Measurements from ENCODE around the gene RXRG.

The RXRG gene

GRCh38 chr1:165407398-165407797 is 37.5 kb downstream of the RXRG start:
- no peak for DNase-seq

GRCh38 chr1:165403835-165404482 is 41.0 kb downstream of the RXRG start:
- DNase-seq: peak in 1 of 2 experiments; percentile 9

- DNase-seq: no peak
These were observed 42.3 kb downstream of the RXRG start for GRCh38 chr1:165402517-165403111.

DNA sequence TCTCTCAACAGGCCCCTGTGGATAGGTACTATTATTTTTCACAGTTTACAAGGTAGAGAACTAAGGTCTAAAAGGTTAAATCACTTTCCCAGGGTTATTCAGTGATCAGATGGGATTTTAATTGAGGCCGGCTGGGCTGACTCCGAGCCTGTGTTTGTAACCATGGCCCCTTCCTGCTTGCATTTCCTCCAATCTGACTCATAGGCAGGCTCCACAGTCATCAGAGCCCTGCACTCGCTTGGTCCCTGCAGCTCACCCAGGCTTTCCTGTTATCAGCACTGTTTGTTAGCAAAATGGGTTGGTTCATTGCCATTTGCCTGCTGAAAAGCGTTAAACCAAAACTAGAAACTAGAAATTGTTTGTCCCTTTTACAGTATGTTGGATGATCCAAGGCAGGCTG is 47.0 kb downstream of the RXRG start:
- no peak for DNase-seq

DNA sequence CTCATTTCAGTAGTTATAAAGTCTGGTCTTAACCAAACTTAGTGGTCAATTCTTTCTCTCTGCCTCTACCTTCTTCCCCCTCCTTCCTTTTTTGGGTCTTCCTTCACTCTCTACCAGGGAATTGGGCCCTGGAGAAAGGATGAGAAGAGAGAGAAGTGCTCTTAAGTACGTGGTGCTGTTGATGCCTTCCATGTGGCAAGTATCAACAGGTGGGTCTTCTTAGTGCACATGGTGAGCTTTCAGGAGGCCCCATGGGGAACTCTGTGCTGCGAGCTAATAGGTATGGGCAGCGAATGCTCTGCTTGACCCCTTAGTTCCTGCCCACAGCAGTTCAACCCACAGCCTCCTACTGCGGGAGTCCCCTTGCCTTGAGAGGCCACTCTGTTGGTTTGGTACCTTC is 49.0 kb downstream of the RXRG start:
- DNase-seq: no peak

DNA sequence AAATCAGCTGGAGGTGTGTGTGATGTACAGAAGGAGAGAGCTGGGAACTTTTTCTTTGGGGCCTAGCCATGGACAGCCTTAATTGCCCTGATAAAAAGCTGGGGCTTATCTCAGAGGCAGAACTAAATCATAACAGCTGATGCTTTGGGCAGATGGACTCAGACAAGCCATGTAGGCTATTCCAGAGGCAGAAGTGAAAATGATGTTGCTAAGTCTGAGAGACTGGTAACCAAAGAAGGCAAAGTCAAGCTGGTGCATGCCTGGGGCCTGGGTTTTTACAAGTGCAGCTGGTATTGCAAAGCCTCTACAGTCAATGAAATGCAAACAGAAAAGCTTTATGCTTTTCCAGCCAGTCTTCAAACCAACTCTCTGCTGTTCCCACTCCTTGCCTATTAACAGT is 49.4 kb downstream of the RXRG start:
- DNase-seq: no peak

- DNase-seq: peak; percentile 4 to 44
These were observed 52.0 kb downstream of the RXRG start for GRCh38 chr1:165392634-165393571.

DNA sequence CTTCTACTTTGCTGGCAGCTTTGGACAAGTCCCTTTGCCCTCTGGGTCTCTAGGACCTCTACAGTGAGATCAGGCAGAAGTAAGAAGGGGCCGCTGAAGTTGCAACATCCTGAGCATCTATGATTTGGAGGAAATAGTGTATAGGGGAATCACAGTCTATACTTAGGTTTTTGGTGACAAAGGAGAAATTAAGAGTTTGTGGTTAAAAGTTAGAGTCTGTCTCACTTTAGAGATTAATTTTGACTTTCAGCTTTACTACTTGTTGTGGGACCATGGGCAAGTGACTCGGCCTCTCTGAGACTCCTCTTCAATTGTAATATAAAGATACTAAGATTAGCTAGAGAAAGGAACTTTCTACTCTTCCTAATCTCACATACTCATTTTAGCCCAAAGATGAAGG is 55.3 kb downstream of the RXRG start:
- no peak for DNase-seq

DNA sequence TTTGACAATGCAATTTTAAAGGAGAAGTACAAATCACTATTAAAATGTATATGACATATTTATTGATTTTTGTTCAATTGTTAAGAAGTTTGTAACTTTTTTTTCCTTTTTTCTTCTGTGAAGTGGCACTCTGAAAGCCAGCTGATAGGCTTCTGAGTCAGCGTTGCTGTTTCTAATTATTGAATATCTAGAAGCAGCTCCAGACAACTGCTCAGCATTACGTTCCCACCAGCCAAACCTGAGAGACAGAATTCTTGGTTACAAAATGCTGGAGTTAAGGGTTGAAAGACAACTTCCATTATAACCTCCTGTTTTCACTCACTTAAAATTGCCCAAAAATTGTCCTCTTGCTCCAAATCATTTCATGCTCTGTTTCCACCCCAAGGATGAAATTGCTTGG is 57.0 kb downstream of the RXRG start:
- no peak for DNase-seq

DNA sequence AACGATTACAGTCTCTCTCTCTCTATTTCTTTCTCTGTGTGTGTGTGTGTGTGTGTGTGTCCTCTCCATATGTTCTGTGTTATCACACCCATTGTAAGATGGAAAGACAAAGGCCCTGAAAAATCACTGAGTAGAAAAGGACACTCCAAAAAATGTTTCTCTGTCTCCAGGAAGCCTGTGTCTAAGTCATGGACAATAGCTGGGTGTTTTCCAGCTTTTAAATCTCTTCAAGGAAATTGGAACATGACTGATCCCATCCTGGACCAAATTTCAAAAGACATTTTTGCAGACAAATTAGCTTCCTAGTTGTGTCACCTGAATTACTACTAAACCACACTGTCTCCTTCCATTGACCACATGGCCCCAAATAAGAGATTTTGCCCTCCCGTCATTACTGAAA is 57.4 kb downstream of the RXRG start:
- DNase-seq: no peak

- no peak for DNase-seq
These were observed 61.1 kb downstream of the RXRG start for GRCh38 chr1:165383599-165384405.

- DNase-seq: no peak
These were observed 61.9 kb downstream of the RXRG start for GRCh38 chr1:165383067-165383466.

GRCh38 chr1:165381745-165382505 is 63.0 kb downstream of the RXRG start:
- no peak for DNase-seq

- DNase-seq: no peak
These were observed 68.1 kb downstream of the RXRG start for GRCh38 chr1:165376811-165377311.

GRCh38 chr1:165376041-165376810 is 68.7 kb downstream of the RXRG start:
- DNase-seq: no peak

DNA sequence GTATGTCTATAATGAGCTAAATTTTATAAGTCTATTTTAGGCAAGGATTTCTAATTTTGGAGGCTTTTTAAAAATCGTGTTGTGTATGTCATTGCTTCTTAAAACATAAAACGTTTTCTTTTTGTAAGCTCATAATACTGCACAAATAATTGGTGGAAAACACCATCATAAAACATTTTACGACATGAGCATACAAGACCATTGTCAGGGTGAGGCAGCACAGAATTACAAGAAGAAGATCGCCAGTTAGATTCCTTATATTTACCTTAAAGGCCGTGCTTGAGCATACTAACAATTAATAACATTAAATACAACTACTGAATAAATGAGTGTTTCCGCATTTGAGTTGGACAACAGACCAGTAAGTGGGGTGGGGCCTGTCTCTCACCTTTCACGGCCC is 69.3 kb downstream of the RXRG start:
- DNase-seq: no peak

GRCh38 chr1:165371588-165372225 is 73.2 kb downstream of the RXRG start:
- no peak for DNase-seq

DNA sequence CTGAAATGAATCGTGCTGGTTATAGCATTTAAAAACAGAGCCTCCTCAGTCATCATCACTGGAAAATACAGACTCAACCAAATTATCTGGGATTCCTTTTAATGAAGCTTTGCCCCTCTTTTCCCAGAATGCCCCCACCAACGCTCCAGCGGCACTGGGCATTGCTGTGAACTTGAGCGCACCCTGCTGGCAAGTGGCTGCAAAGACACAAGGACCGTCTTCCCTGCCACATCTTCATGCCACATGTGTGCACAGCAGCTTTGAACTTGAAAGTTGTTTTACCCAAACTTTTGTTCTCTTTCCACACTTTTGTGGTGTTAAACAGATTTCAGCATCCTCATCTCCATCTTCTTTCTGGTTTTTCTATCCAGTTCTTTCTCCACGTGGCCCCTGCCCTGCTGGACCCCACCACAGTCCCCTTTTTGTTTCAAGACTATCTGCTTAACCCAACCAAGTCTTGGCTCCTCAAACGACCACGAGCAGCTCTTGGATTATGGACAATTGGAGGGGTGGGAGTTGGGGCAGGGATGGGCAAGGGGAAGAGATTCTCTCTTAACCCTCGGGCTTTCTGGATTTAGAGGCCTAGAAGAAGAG is 75.6 kb downstream of the RXRG start:
- DNase-seq: peak; percentile 32 to 33

- peak; percentile 11 to 62 for DNase-seq
These were observed 77.4 kb downstream of the RXRG start for GRCh38 chr1:165367375-165367993.

- no peak for DNase-seq
These were observed 79.6 kb downstream of the RXRG start for GRCh38 chr1:165365341-165365740.

Data from NCI-H1930 (cell line).